ENCODE results near the gene YRDC.

GRCh38 chr1:37854406-37854805, 46.4 kb upstream of the YRDC start:
- TF ChIP-seq CTCF (conservative IDR thresholded peaks at IDR 0.05; ENCODE audit: low read length) (no peak), EZH2phosphoT487 (IDR thresholded peaks at IDR 0.05; ENCODE audit: borderline replicate concordance) (no peak)

Data from Loucy (cell line).